PC-3 (cell line): ENCODE results near the gene LRP10. TPM values are rescaled to one million over a fixed set of nuclear protein-coding genes. Genes with fewer than 3 reads are reported as not detected.
A peak's percentile ranks its signal among the peaks of the same experiment; 100 is the strongest.

Source experiments
- ATAC-seq: fragments of 200-7000 bp; cut with Tn5 transposase; 2 replicates; pipeline ENCODE4 v1.9.1; 2020; ENCODE audit warnings: mild to moderate bottlenecking, moderate library complexity
- BruUV-seq: library from RNA; stranded (reverse); fragments of 400-500 nt; replicated peaks from 2 replicates; lab custom pipeline; 2021; lab: Mats Ljungman, UMichigan
- CTCF ChIA-PET: fragments of 300-600 bp; sonication (Branson Sonifier 250); formaldehyde crosslinking; loops from one replicate; lab custom pipeline; 2022; ENCODE audit warnings: antibody characterized with exemption; lab: Charles Lee
- POLR2A ChIA-PET: fragments of 300-600 bp; sonication (Branson Sonifier 250); formaldehyde crosslinking; loops from one replicate; lab custom pipeline; 2022; ENCODE audit warnings: antibody characterized with exemption; ENCODE audit not compliant: unreplicated experiment; lab: Charles Lee
- DNase-seq: peaks from one replicate; pipeline ENCODE4 v3.0.0-alpha.2; 2015
- H2AFZ ChIP-seq: fragments of 300-600 bp; sonication (generic); 2 replicates; pipeline ENCODE4 v1.6.0; 2016; ENCODE audit warnings: antibody characterized with exemption, low read length
- H3F3A ChIP-seq: fragments of 300-600 bp; sonication (generic); one replicate; pipeline ENCODE4 v1.6.0; 2017; ENCODE audit warnings: antibody characterized with exemption, low read length, control low read depth, mild to moderate bottlenecking; ENCODE audit not compliant: unreplicated experiment
- H3K27ac ChIP-seq: fragments of 300-600 bp; sonication (generic); 2 replicates; pipeline ENCODE4 v1.5.1; 2016; ENCODE audit warnings: mild to moderate bottlenecking, low read length
- H3K27me3 ChIP-seq: fragments of 300-600 bp; sonication (generic); 2 replicates; pipeline ENCODE4 v1.6.1; 2016; ENCODE audit warnings: low read length, mixed read lengths
- H3K36me3 ChIP-seq: fragments of 300-600 bp; sonication (generic); 2 replicates; pipeline ENCODE4 v1.6.1; 2016; ENCODE audit warnings: low read depth, mixed run types, low read length, mixed read lengths
- H3K4me1 ChIP-seq: fragments of 300-600 bp; sonication (generic); 2 replicates; pipeline ENCODE4 v1.5.1; 2016; ENCODE audit warnings: low read length; ENCODE audit not compliant: insufficient read depth
- H3K4me2 ChIP-seq: fragments of 300-600 bp; sonication (generic); 2 replicates; pipeline ENCODE4 v1.6.0; 2016; ENCODE audit warnings: low read length
- H3K4me3 ChIP-seq: fragments of 300-600 bp; sonication (generic); 2 replicates; pipeline ENCODE4 v1.5.1; 2016; ENCODE audit warnings: mild to moderate bottlenecking, low read length, mixed read lengths
- H3K79me2 ChIP-seq: fragments of 300-600 bp; sonication (generic); 2 replicates; pipeline ENCODE4 v1.6.1; 2017; ENCODE audit warnings: low read length, mixed read lengths
- H3K9ac ChIP-seq: fragments of 300-600 bp; sonication (generic); 2 replicates; pipeline ENCODE4 v1.6.0; 2016; ENCODE audit warnings: mild to moderate bottlenecking, low read length
- H3K9me2 ChIP-seq: fragments of 300-600 bp; sonication (generic); replicated peaks from 2 replicates; pipeline ENCODE4 v1.6.1; 2016; ENCODE audit warnings: mixed run types, low read length, mixed read lengths
- H3K9me3 ChIP-seq: fragments of 300-600 bp; sonication (generic); 2 replicates; pipeline ENCODE4 v1.6.1; 2016; ENCODE audit warnings: low read length, mixed read lengths
- H4K20me1 ChIP-seq: fragments of 300-600 bp; sonication (generic); 2 replicates; pipeline ENCODE4 v1.6.1; 2016; ENCODE audit warnings: low read length, mixed read lengths
- EZH2 ChIP-seq: fragments of 300-600 bp; sonication (generic); IDR thresholded peaks from one replicate; pipeline ENCODE4 v1.6.1; 2017; ENCODE audit warnings: antibody characterized with exemption, mild to moderate bottlenecking, low read length; ENCODE audit not compliant: unreplicated experiment
- EZH2phosphoT487 ChIP-seq: fragments of 300-600 bp; sonication (generic); IDR thresholded peaks from 2 replicates; pipeline ENCODE4 v1.6.1; 2018; ENCODE audit warnings: mild to moderate bottlenecking, antibody characterized with exemption, low read length, borderline replicate concordance
- intact Hi-C: fragments of 100-400 bp; cut with micrococcal nuclease; formaldehyde crosslinking; loops from 2 replicates; pipeline ENCODE4 v1.9.0; 2023
- total RNA-seq: library from RNA; depleted of rRNA; stranded (reverse); fragments of >200 nt; gene quantifications from 2 replicates; pipeline ENCODE4 v1.2.3, GENCODE V29; 2014; rRNA removed
- TF ChIP-seq, protein P1 (sequence below): fragments of 300-600 bp; sonication (generic); conservative IDR thresholded peaks from 2 replicates; pipeline ENCODE4 v1.5.1; 2017; ENCODE audit warnings: antibody characterized with exemption, low read depth, mild to moderate bottlenecking, low read length

The LRP10 gene
- total RNA-seq, 1 experiment from 2014 or later = 46.5 TPM

DNA sequence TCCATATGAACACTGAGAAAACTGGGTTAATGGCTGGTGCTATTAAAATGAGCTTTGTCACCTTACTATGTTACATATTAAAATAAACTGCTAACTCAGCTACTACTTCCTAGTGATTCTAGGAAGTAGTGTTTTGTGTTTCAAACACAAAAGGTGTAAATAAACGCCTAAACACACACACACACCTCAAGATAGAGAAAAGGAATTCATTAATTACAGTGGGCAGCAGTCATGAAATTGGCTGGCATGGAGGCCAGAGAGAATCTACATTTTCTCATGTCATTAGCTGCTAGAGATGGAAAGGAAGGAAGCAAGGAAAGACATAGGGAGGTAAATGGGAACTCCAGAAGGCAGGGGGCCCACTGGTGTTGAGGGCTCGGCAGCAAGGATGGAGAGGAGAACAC is 58.4 kb downstream of the LRP10 start:
- Histone ChIP-seq H3K79me2 (peaks cover 39% of the 10 kb centered on the region), H3K27ac (peak overlapping the region; percentile 3; the same call in 1 of the 2 replicates), H3K9me3 (no peaks in the 10 kb centered on the region), H3K27me3 (no peaks in the 10 kb centered on the region), H2AFZ (peak overlapping the region; percentile 53), H3K36me3 (peaks cover 8% of the 10 kb centered on the region; the same call in 1 of the 2 replicates), H4K20me1 (no peaks in the 10 kb centered on the region), H3K9ac (peak overlapping the region; percentile 29), H3F3A (no peaks in the 10 kb centered on the region), H3K4me3 (peak overlapping the region; percentile 90), H3K4me2 (peak overlapping the region; percentile 76), H3K9me2 (no peaks in the 10 kb centered on the region), H3K4me1 (peaks cover 30% of the 10 kb centered on the region)
- ATAC-seq (peak; percentile 1; the same call in 1 of the 2 replicates), DNase-seq (no peak)
- BruUV-seq = no TSS peak
- ChIA-PET CTCF (interaction anchor here (0.6 to 2.1 kb wide), 6 partner anchors 11 to 540 kb away, joined by 3 to 18 read pairs (median 8); partner anchors contain the start of genes AJUBA, HAUS4, NGDN and RBM23), POLR2A (interaction anchor here (0.6 to 1.0 kb wide), 4 partner anchors 10 to 641 kb away, joined by 3 to 7 read pairs (median 4); no protein-coding TSS in a partner anchor)
- intact Hi-C loops = loop anchor here (1.0 to 5.0 kb wide), 4 partner anchors 11 to 58 kb away; partner anchors contain the start of genes LRP10 and RBM23
- TF ChIP-seq, protein P1, sequence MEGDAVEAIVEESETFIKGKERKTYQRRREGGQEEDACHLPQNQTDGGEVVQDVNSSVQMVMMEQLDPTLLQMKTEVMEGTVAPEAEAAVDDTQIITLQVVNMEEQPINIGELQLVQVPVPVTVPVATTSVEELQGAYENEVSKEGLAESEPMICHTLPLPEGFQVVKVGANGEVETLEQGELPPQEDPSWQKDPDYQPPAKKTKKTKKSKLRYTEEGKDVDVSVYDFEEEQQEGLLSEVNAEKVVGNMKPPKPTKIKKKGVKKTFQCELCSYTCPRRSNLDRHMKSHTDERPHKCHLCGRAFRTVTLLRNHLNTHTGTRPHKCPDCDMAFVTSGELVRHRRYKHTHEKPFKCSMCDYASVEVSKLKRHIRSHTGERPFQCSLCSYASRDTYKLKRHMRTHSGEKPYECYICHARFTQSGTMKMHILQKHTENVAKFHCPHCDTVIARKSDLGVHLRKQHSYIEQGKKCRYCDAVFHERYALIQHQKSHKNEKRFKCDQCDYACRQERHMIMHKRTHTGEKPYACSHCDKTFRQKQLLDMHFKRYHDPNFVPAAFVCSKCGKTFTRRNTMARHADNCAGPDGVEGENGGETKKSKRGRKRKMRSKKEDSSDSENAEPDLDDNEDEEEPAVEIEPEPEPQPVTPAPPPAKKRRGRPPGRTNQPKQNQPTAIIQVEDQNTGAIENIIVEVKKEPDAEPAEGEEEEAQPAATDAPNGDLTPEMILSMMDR = no peak
- TF ChIP-seq EZH2 (no peak), EZH2phosphoT487 (no peak)

Other genes with a start within 250 kb of the LRP10 start
- not detected in 2 replicates for gene OR6J1, start 227.4 kb upstream of the LRP10 start, total RNA-seq
- 126 and 146 TPM in 2 replicates for gene OXA1L, start 105.1 kb upstream of the LRP10 start, total RNA-seq
- gene SLC7A7, start 56.3 kb upstream of the LRP10 start, total RNA-seq = not detected in 2 replicates
- 114 and 180 TPM in 2 replicates for gene MRPL52, start 41.9 kb upstream of the LRP10 start, total RNA-seq
- 80.4 and 85.0 TPM in 2 replicates for gene MMP14, start 35.2 kb upstream of the LRP10 start, total RNA-seq
- gene REM2, start 11.5 kb downstream of the LRP10 start, total RNA-seq = 0.18 TPM in 1 of 2 replicates, not detected in the other
- 78.9 and 94.9 TPM in 2 replicates for gene RBM23, start 47.4 kb downstream of the LRP10 start, total RNA-seq
- 101 and 113 TPM in 2 replicates for gene PRMT5, start 57.6 kb downstream of the LRP10 start, total RNA-seq
- gene HAUS4, start 85.3 kb downstream of the LRP10 start, total RNA-seq = 54.5 and 56.2 TPM in 2 replicates
- 81.1 and 116 TPM in 2 replicates for gene AJUBA, start 110.8 kb downstream of the LRP10 start, total RNA-seq
- gene C14orf93, start 138.4 kb downstream of the LRP10 start, total RNA-seq = 5.8 and 6.2 TPM in 2 replicates
- 368 and 424 TPM in 2 replicates for gene PSMB5, start 163.2 kb downstream of the LRP10 start, total RNA-seq
- not detected in 2 replicates for gene PSMB11, start 170.5 kb downstream of the LRP10 start, total RNA-seq
- gene CDH24, start 185.8 kb downstream of the LRP10 start, total RNA-seq = 14.8 and 16.4 TPM in 2 replicates
- 112 and 116 TPM in 2 replicates for gene ACIN1, start 223.4 kb downstream of the LRP10 start, total RNA-seq
- 26.7 and 49.6 TPM in 2 replicates for gene C14orf119, start 223.8 kb downstream of the LRP10 start, total RNA-seq
- not detected in 2 replicates for gene CIROP, start 233.2 kb downstream of the LRP10 start, total RNA-seq
- gene CEBPE, start 247.5 kb downstream of the LRP10 start, total RNA-seq = not detected in 2 replicates